Muscle layer of duodenum (tissue), 2 donors: ENCODE data around the gene NPFFR1.

Experiments
- H3K27ac ChIP-seq: one replicate; pipeline ENCODE4 v1.7.0; 2013; ENCODE audit warnings: mild to moderate bottlenecking, low read length
- H3K27me3 ChIP-seq: one replicate; pipeline ENCODE4 v1.7.0; 2013; ENCODE audit warnings: low read depth, mild to moderate bottlenecking, control low read depth, low read length
- H3K36me3 ChIP-seq, 2 donors: one replicate each; pipeline ENCODE4 v1.7.0; 2013; ENCODE audit warnings: low read length in 2 of 2, control low read depth in 1 of 2, mild to moderate bottlenecking in 1 of 2; ENCODE audit not compliant: insufficient read depth in 2 of 2, control insufficient read depth in 1 of 2
- H3K4me1 ChIP-seq, 2 donors: one replicate each; pipeline ENCODE4 v1.7.0; 2013; ENCODE audit warnings: low read length in 2 of 2, mild to moderate bottlenecking in 2 of 2, control low read depth in 1 of 2, moderate library complexity in 1 of 2; ENCODE audit not compliant: insufficient read depth in 2 of 2, control insufficient read depth in 1 of 2
- H3K4me3 ChIP-seq, 2 donors: one replicate each; pipeline ENCODE4 v1.7.0; 2013; ENCODE audit warnings: low read length in 2 of 2, low read depth in 1 of 2, mild to moderate bottlenecking in 1 of 2
- H3K9me3 ChIP-seq, 2 donors: one replicate each; pipeline ENCODE4 v1.7.0; 2013; ENCODE audit warnings: low read length in 2 of 2, control low read depth in 1 of 2, mild to moderate bottlenecking in 1 of 2; ENCODE audit not compliant: control insufficient read depth in 1 of 2
- donor health status: healthy.

Gene NPFFR1

GRCh38 chr10:70323138-70323696, 39.4 kb upstream of the NPFFR1 start:
- Histone ChIP-seq H3K27me3 (no peaks in the 10 kb centered on the region), H3K9me3 (no peaks in the 10 kb centered on the region), H3K4me1 (no peaks in the 10 kb centered on the region), H3K4me3 (no peak overlapping the region), H3K36me3 (peaks cover 0 to 4% of the 10 kb centered on the region in 2 donors), H3K27ac (no peak overlapping the region)

- Histone ChIP-seq H3K4me1 (no peaks in the 10 kb centered on the region), H3K9me3 (no peaks in the 10 kb centered on the region), H3K27me3 (no peaks in the 10 kb centered on the region), H3K36me3 (peaks cover 0 to 4% of the 10 kb centered on the region in 2 donors), H3K4me3 (no peak overlapping the region), H3K27ac (no peak overlapping the region)
Observed at GRCh38 chr10:70321897-70322890, 38.4 kb upstream of the NPFFR1 start.

GRCh38 chr10:70321233-70321632, 37.4 kb upstream of the NPFFR1 start:
- H3K4me3 ChIP-seq = no peak overlapping the region
- H3K9me3 ChIP-seq = no peaks in the 10 kb centered on the region
- no peak overlapping the region for H3K27ac ChIP-seq
- no peaks in the 10 kb centered on the region for H3K4me1 ChIP-seq
- peaks cover 0 to 4% of the 10 kb centered on the region in 2 donors for H3K36me3 ChIP-seq
- no peaks in the 10 kb centered on the region for H3K27me3 ChIP-seq

GRCh38 chr10:70320751-70321150, 36.9 kb upstream of the NPFFR1 start:
- Histone ChIP-seq H3K27ac (no peak overlapping the region), H3K27me3 (no peaks in the 10 kb centered on the region), H3K36me3 (peaks cover 0 to 4% of the 10 kb centered on the region in 2 donors), H3K4me3 (no peak overlapping the region), H3K9me3 (no peaks in the 10 kb centered on the region), H3K4me1 (no peaks in the 10 kb centered on the region)

- Histone ChIP-seq H3K27me3 (no peaks in the 10 kb centered on the region), H3K27ac (no peak overlapping the region), H3K36me3 (peaks cover 0 to 4% of the 10 kb centered on the region in 2 donors), H3K4me1 (no peaks in the 10 kb centered on the region), H3K4me3 (no peak overlapping the region), H3K9me3 (no peaks in the 10 kb centered on the region)
Observed at GRCh38 chr10:70319824-70320223, 36.0 kb upstream of the NPFFR1 start.

- Histone ChIP-seq H3K27ac (no peak overlapping the region), H3K4me3 (no peak overlapping the region), H3K27me3 (no peaks in the 10 kb centered on the region), H3K4me1 (no peaks in the 10 kb centered on the region), H3K9me3 (no peaks in the 10 kb centered on the region), H3K36me3 (peaks cover 0 to 4% of the 10 kb centered on the region in 2 donors)
Observed at GRCh38 chr10:70319183-70319582, 35.4 kb upstream of the NPFFR1 start.

- H3K27me3 ChIP-seq = no peaks in the 10 kb centered on the region
- H3K4me3 ChIP-seq = no peak overlapping the region
- peaks cover 0 to 4% of the 10 kb centered on the region in 2 donors for H3K36me3 ChIP-seq
- no peaks in the 10 kb centered on the region for H3K4me1 ChIP-seq
- H3K27ac ChIP-seq = no peak overlapping the region
- H3K9me3 ChIP-seq = no peaks in the 10 kb centered on the region
Observed at GRCh38 chr10:70317943-70318318, 34.1 kb upstream of the NPFFR1 start.

- peaks cover 0 to 4% of the 10 kb centered on the region in 2 donors for H3K36me3 ChIP-seq
- no peak overlapping the region for H3K27ac ChIP-seq
- no peaks in the 10 kb centered on the region for H3K27me3 ChIP-seq
- H3K4me3 ChIP-seq = no peak overlapping the region
- no peaks in the 10 kb centered on the region for H3K9me3 ChIP-seq
- H3K4me1 ChIP-seq = no peaks in the 10 kb centered on the region
Observed at GRCh38 chr10:70317272-70317942, 33.6 kb upstream of the NPFFR1 start.

- Histone ChIP-seq H3K27ac (no peak overlapping the region), H3K4me3 (no peak overlapping the region), H3K27me3 (no peaks in the 10 kb centered on the region), H3K9me3 (no peaks in the 10 kb centered on the region), H3K4me1 (no peaks in the 10 kb centered on the region), H3K36me3 (no peaks in the 10 kb centered on the region)
Observed at GRCh38 chr10:70315815-70316214, 32.0 kb upstream of the NPFFR1 start.

GRCh38 chr10:70315276-70315675, 31.5 kb upstream of the NPFFR1 start:
- Histone ChIP-seq H3K4me3 (no peak overlapping the region), H3K27me3 (no peaks in the 10 kb centered on the region), H3K9me3 (no peaks in the 10 kb centered on the region)

GRCh38 chr10:70312972-70313371, 29.2 kb upstream of the NPFFR1 start:
- Histone ChIP-seq H3K27ac (no peak overlapping the region), H3K4me3 (no peak overlapping the region), H3K27me3 (no peaks in the 10 kb centered on the region), H3K9me3 (no peaks in the 10 kb centered on the region), H3K4me1 (no peaks in the 10 kb centered on the region), H3K36me3 (no peaks in the 10 kb centered on the region)

More at GRCh38 chr10:70315276-70315675, 31.5 kb upstream of the NPFFR1 start:
- Histone ChIP-seq H3K4me1 (no peaks in the 10 kb centered on the region), H3K27ac (no peak overlapping the region), H3K36me3 (no peaks in the 10 kb centered on the region)
